HG03342 (cell line): ENCODE results near the gene BSND.

ENCODE experiments used
- ATAC-seq: cut with Tn5 transposase; IDR thresholded peaks from one replicate; pipeline ENCODE4 v1.9.1; 2021; ENCODE audit warnings: mild to moderate bottlenecking, moderate library complexity; ENCODE audit not compliant: unreplicated experiment

The BSND gene

GRCh38 chr1:54990916-54991315, 7.8 kb upstream of the BSND start:
- ATAC-seq = no peak

- ATAC-seq = no peak
Observed at GRCh38 chr1:54991939-54992338, 6.8 kb upstream of the BSND start.

GRCh38 chr1:54993140-54993539, 5.6 kb upstream of the BSND start:
- ATAC-seq = no peak

DNA sequence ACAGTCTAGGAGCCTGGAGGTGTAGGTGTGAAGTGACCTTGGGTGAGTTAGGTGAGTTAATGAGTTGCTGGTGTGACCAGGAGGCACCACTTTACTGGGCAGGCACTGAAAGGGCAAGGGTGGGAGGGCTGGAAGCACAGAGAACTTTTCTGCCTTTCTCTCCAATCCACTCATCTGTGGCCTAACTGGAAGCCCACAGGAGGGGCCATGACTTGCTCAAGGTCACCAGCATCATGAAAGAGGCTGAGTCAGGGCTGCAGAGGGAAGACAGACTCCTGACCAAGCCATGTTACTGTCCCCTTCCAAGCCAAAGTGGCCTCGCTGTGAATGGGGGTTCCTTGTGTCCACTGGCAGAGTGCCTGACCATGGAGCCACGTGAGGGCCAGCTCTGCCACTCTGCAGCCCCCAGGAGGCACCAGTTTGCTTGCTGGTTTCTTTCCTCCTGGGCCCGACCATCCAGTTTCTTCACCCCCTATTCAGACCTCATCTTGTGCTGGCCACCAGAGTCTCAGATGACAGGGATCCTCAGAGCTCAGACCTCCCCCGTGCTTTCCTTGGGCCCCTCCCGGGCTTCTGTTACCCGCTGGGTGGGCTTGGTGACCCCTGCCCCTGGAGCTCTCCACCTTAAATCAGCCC, 4.3 kb upstream of the BSND start:
- ATAC-seq = no peak

GRCh38 chr1:54995013-54995760, 3.5 kb upstream of the BSND start:
- ATAC-seq = no peak

DNA sequence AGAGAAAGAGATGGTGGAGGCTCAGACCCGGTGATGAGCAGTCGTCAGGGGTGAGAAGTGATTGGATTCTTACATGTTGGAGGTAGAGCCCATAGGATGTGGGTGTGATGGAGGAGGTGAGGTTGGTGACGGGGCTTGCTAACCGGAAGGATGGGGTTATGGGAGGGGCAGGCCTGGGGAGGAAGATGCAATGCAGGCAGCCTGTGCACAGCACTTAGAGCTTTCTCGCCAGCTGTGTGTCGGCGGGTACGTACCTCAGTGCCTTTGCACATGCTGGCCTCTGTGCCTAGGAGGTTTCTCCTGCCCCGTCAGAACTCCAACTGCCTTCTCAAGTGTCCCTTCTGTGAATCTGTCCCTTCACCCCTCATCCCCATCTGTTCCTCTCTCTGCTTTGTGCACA, 2.9 kb upstream of the BSND start:
- no peak for ATAC-seq

DNA sequence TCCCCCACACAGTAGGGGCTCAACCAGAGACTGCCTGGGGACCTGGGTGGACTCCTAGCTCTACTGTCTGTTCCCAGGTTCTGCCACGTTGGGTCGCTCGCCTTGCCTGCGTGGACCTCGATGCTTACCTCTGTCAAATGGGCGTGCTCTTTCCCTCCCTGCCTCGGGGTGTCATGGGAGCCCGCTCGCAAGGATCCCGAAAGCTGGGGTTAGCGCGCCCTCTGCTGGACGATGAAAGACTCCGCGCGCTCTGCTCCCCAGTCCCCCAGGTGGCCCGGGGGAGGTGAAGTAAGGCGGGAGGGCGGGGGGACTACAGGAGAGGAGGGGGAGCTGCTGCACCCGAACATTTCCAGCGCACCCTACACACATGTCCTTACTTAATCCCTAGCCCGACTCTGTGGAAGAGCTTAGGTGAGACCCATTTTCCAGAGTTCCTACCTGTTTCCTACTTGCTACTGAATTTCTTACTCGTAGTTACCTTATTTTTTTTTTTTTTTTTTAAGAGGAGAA, 2.3 kb upstream of the BSND start:
- ATAC-seq = peak; percentile 75

GRCh38 chr1:54996869-54997710, 1.6 kb upstream of the BSND start:
- ATAC-seq = no peak

DNA sequence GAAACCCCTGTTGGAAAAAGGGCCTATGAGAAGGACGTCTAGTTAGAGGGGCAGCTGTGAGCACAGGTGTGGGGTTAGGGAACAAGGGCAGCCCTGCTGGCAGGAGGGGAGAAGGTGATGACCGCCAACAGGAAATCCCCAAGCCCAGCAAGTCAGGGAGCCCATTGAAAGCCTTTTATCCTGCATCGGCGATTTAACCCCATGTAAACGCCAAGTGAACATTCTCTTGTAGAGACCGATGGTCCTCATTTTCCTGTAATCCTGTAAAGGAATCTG, 1.1 kb upstream of the BSND start:
- no peak for ATAC-seq

DNA sequence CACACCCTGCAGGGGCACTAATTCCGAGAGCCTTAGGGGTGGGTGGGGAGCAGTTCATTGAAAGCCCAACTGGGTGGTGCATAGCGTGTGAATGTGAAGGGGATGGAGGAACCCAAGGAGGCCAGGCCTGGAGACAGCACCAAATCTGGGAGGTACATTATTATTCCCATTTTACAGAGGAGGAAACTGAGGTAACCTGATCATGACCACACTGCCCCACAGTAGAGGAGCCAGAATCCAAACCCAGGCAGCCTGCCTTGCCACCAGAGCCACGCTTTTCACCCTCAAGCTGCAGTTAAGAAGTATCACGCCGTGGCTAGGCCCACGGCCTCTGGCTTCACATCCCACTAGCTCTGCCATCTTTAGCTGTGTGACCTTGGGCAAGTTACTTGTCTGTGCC, 633 bp upstream of the BSND start:
- no peak for ATAC-seq

DNA sequence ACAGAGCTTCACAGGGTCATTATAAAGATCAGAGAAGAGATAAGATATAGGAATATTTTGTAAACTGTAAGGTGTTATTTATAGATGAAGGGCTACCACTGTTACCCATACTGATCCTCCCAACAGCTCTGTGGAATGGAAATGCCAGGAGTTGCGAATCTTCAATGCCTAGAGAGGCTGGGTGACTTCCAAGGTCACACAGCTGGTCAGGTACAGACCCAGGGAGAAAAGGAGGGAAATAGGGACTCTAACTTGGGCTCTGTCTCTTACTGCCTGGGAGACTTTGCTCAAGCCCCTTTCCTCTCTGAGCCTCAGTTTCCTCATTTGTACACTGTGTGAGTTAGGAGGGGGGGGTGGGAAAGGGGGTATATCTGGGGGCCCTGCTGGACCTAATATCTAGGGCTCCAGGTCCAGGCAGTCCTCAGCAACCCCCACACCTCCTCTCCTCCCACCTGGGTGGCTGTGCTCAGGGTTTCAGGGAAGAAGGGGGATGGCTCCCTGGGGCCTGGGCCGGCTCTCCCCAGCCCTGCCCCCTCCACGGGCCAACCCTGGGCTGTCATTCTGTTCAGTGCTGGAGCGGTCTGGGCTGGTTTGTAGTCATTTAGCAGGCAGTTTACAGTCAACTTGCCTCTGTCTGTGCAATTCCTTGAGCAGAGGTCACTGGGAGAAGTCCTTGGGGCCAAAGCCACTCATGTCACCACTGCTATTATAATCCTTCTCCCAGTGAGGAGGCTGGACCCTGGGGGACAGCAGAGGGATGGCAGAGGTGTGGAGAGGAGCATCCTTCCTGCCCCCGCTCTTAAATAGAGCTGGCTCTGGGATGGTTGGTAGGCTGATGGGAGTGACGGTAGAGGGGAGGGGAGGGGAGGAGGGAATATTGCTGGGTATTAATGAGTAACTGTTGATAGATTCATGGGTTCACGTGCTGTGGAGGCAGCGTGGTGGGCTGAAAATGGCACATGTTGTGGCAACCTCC, 1.7 kb downstream of the BSND start:
- ATAC-seq = no peak

GRCh38 chr1:55001311-55001710, 2.6 kb downstream of the BSND start:
- no peak for ATAC-seq

- ATAC-seq = no peak
Observed at GRCh38 chr1:55002686-55003085, 4.0 kb downstream of the BSND start.

DNA sequence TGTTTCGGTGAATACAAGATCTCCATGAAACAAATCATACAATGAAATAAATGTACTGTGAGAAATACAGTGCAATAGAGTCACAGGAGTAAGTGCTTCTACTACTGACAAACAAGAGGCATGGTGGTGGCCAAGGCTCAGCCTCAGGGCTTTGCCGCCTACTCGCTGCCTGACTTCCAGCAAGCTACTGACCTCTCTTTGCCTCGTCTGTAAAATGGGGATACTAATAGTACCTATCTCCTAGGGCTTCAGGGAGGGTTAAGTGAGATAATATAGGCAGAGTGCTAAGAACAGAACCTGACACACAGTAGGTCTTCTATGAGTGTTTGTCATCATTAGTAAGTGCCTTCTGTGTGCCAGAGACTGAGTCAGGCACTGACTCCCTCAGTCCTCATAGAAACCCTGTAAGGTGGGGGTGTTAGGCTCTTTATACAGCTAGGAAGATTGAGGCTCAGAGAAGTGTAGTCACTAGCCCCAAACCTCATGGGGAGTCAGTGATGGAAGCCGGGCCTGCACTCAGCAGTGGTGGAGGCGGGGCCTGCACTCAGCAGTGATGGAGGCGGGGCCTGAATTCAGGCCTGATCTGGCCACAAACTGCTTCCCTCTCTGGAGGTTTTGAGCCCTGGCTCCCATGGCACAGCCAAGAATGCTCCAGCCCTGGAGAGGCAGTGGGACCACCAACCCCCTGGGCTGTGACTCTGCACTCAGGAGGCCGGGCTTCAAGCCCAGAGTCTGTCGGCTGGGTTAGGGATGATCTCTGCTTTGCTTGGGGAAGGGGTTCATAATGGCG, 6.8 kb downstream of the BSND start:
- ATAC-seq = no peak

DNA sequence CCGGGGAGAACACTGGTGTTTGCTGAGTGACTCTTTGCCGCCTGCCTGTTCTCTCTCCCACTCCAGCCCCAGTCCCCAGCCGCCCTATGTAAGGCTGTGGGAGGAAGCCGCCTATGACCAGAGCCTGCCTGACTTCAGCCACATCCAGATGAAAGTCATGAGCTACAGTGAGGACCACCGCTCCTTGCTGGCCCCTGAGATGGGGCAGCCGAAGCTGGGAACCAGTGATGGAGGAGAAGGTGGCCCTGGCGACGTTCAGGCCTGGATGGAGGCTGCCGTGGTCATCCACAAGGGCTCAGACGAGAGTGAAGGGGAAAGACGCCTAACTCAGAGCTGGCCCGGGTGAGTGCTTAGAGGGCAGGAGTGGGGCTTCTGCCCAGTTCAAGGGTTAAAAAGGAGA, 8.2 kb downstream of the BSND start:
- ATAC-seq = no peak

DNA sequence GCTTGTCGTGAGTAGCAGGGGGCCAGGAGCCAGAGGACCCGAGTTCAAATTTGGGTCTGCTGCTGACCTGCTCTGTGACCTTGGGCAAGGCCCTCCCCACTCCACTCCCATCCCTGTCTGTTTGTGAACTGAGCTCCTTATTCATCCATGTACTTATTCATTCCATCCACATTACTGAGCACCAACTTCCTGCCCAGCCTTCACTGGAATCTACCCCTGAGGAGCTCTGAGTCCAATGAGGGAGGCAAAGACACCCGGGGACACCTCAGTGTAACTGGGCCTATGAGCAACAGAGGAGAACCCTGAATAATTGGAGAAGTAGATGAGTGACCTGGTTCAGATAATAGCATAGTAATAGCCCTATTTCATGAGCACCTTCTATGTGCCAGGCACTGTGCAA, 8.9 kb downstream of the BSND start:
- no peak for ATAC-seq

GRCh38 chr1:55010194-55010886, 11.6 kb downstream of the BSND start:
- no peak for ATAC-seq

- ATAC-seq = no peak
Observed at GRCh38 chr1:55010887-55011217, 12.1 kb downstream of the BSND start.

- ATAC-seq = no peak
Observed at GRCh38 chr1:55012661-55013060, 13.9 kb downstream of the BSND start.

DNA sequence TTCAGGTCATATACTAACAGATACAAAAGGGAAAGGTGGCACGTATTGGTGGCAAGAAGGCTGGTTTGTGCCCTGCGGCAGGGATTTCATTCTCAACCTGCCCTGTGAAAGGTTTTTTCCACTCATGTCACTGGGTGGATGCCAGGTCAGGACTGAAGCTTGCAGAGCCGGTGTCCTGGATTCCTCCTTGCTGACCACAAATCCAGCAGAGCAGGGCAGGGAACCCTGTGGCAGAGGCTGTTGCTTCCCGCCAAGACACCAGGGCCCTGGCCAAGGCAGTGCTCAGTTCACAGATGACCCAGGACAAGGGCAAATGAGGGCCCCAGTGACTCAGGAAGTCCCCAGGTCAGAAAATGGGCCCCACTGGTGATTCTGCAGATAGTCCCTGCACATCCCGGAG, 16.4 kb downstream of the BSND start:
- ATAC-seq = no peak
